Mononuclear cell (primary cell): ENCODE measurements around the gene CACNA1C. TPM values are rescaled to one million over a fixed set of nuclear protein-coding genes. Genes with fewer than 3 reads are reported as not detected.

ENCODE experiments used
- H3K27me3 ChIP-seq: 2 replicates; pipeline ENCODE4 v1.6.0; 2011; ENCODE audit warnings: low read length, control low read depth; ENCODE audit not compliant: insufficient read depth
- H3K4me1 ChIP-seq: 2 replicates; pipeline ENCODE4 v1.5.1; 2011; ENCODE audit warnings: mild to moderate bottlenecking, low read length, control low read depth; ENCODE audit not compliant: insufficient read depth
- H3K4me3 ChIP-seq: 2 replicates; pipeline ENCODE4 v1.5.1; 2011; ENCODE audit warnings: mild to moderate bottlenecking, low read length, moderate library complexity
- H3K9me3 ChIP-seq: 2 replicates; pipeline ENCODE4 v1.5.1; 2011; ENCODE audit warnings: low read depth, mild to moderate bottlenecking, control low read depth, low read length
- total RNA-seq: library from RNA; depleted of rRNA; stranded (reverse); fragments of >200 nt; gene quantifications from one replicate; pipeline ENCODE4 v1.2.3, GENCODE V29; 2012

Gene CACNA1C
- total RNA-seq, 1 donor: 0.10 TPM

DNA sequence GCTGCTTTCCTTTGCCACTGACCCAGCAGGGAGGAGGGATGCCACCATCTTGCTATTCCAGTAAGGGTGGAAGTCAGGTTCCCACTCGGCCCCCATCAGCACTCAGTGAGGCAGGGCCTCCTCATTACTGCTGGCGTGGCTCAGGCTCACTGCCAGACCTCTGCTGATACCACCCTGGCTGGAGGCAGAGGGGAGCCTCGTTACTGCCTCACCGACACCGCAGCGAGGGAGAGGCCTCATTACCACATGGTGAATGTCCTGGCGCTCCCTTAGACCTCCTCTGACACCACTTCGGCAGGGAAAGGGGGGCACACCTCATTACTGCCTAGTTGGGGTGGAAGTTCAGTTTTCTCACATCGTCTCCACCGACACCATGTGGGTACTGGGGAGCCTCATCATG, 354.1 kb downstream of the CACNA1C start:
- Histone ChIP-seq H3K27me3 (no peaks in the 10 kb centered on the region), H3K4me1 (no peaks in the 10 kb centered on the region), H3K4me3 (no peak overlapping the region), H3K9me3 (no peaks in the 10 kb centered on the region)

DNA sequence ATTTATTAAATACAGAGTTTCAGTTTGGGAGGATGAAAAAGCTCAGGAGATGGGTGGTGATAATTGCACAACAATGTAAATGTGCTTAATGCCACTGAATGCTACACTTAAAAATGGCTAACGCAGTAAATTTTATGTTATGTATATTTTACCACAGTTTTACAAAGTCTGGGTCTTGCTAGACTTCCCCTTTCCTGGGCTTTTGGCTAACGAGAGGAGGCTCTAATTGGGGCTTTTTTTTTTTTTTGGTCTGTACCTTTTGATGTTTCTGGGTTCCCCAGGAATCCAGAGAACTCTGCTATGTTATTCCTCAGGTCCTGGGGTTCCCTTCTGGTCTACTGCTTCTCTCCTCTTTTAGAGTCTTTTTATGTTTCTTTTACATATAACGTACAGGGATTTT, 355.5 kb downstream of the CACNA1C start:
- no peak overlapping the region for H3K4me3 ChIP-seq
- H3K4me1 ChIP-seq: no peaks in the 10 kb centered on the region
- no peaks in the 10 kb centered on the region for H3K9me3 ChIP-seq
- H3K27me3 ChIP-seq: no peaks in the 10 kb centered on the region

DNA sequence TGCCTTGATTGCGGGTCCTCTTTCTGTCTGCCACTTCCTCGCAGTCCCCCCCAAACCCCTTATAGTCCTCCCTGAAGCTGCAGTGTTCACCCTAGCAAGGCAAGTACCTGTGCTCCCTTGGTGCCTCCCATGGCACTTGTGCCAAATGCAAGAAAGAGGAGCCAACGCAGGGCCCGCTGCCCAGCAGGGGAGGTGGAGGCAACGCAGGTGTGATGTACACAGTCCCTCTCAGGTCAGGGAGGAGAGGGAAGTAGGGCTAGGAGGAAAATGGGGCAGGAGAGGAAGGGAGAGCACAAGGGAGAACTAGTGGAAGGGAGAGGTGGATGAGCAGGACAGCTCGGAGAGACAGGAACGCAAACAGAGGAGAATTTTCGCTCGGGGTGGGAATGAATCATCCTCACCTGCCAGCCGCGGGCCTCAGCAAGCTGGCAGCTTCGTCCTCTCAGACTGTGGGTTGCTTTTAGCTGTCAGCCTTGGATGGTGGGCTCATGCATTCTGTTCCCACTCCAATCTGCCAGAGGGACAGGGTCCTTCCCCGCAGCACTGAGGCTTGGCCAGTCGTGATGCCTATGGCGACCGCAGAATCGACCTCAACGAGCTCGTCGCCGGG, 357.0 kb downstream of the CACNA1C start:
- Histone ChIP-seq H3K4me1 (no peaks in the 10 kb centered on the region), H3K9me3 (no peaks in the 10 kb centered on the region), H3K4me3 (no peak overlapping the region), H3K27me3 (no peaks in the 10 kb centered on the region)

DNA sequence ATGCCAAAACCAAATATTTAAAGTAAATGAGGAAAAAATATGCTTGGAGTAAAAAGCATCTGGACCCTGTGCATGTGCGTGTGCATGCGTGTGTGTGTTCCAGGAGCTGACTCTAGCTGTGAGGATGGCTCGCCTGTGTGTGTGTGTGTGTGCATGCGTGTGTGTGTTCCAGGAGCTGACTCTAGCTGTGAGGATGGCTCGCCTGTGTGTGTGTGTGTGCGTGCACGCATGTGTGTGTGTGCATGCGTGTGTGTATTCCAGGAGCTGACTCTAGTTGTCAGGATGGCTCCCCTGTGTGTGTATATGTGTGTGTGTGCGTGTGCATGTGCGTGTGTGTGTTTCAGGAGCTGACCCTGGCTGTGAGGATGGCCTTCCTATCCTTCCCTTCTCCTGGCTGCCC, 357.7 kb downstream of the CACNA1C start:
- Histone ChIP-seq H3K4me3 (no peak overlapping the region), H3K4me1 (no peaks in the 10 kb centered on the region), H3K9me3 (no peaks in the 10 kb centered on the region), H3K27me3 (no peaks in the 10 kb centered on the region)

DNA sequence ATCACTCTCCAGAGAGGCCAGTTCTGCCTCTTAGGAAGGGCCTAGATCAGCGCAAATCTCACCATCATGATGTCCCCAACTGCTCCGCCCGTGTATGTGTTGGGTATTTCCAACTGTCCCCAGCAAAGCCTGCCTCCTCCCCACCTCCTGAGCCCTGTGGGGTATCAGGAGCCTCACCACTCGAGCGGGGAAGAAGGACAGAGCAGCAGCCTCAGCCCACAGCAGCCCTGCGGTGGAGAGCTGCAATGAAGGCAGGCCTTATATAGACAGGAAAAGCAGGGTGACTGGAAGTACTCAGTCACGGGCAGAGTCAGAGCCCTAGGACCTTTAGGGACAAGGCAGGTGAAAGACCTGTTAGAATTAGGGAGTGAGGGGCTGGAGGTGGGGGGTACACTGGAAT, 358.2 kb downstream of the CACNA1C start:
- H3K27me3 ChIP-seq: no peaks in the 10 kb centered on the region
- H3K9me3 ChIP-seq: no peaks in the 10 kb centered on the region
- H3K4me1 ChIP-seq: no peaks in the 10 kb centered on the region
- H3K4me3 ChIP-seq: no peak overlapping the region

- H3K9me3 ChIP-seq: no peaks in the 10 kb centered on the region
- H3K27me3 ChIP-seq: no peaks in the 10 kb centered on the region
- no peaks in the 10 kb centered on the region for H3K4me1 ChIP-seq
- no peak overlapping the region for H3K4me3 ChIP-seq
Observed at GRCh38 chr12:2411616-2412304, 359.0 kb downstream of the CACNA1C start.

- no peaks in the 10 kb centered on the region for H3K4me1 ChIP-seq
- no peaks in the 10 kb centered on the region for H3K9me3 ChIP-seq
- H3K27me3 ChIP-seq: no peaks in the 10 kb centered on the region
- H3K4me3 ChIP-seq: no peak overlapping the region
Observed at GRCh38 chr12:2412305-2412643, 359.5 kb downstream of the CACNA1C start.

DNA sequence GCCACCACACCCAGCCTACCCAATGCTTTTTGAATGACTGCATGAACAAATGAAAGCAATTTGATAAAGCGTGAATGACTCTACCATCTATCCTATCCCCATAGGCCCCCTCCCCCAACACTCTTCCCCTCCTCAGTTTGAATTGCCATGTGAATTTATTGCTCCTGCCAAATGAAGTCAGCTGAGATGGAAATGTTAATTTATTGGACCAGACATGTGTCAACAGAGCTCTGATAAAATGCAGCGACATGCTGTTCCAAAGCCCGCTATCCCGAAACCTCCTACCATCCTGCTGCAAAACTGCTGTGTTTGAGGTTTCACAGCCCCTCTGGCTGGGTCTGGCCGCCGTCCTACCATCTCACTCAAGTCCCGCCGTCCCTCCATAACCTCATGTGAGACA, 360.5 kb downstream of the CACNA1C start:
- Histone ChIP-seq H3K27me3 (no peaks in the 10 kb centered on the region), H3K4me1 (no peaks in the 10 kb centered on the region), H3K9me3 (no peaks in the 10 kb centered on the region), H3K4me3 (no peak overlapping the region)

- H3K9me3 ChIP-seq: no peaks in the 10 kb centered on the region
- H3K4me1 ChIP-seq: no peaks in the 10 kb centered on the region
- H3K27me3 ChIP-seq: no peaks in the 10 kb centered on the region
- no peak overlapping the region for H3K4me3 ChIP-seq
Observed at GRCh38 chr12:2413999-2414792, 361.4 kb downstream of the CACNA1C start.

- no peaks in the 10 kb centered on the region for H3K4me1 ChIP-seq
- no peaks in the 10 kb centered on the region for H3K9me3 ChIP-seq
- H3K4me3 ChIP-seq: no peak overlapping the region
- no peaks in the 10 kb centered on the region for H3K27me3 ChIP-seq
Observed at GRCh38 chr12:2414810-2415567, 362.2 kb downstream of the CACNA1C start.

- no peaks in the 10 kb centered on the region for H3K4me1 ChIP-seq
- no peak overlapping the region for H3K4me3 ChIP-seq
- H3K9me3 ChIP-seq: no peaks in the 10 kb centered on the region
- no peaks in the 10 kb centered on the region for H3K27me3 ChIP-seq
Observed at GRCh38 chr12:2415568-2415944, 362.8 kb downstream of the CACNA1C start.

- H3K4me1 ChIP-seq: no peaks in the 10 kb centered on the region
- no peaks in the 10 kb centered on the region for H3K9me3 ChIP-seq
- no peaks in the 10 kb centered on the region for H3K27me3 ChIP-seq
- H3K4me3 ChIP-seq: no peak overlapping the region
Observed at GRCh38 chr12:2416158-2416557, 363.4 kb downstream of the CACNA1C start.

DNA sequence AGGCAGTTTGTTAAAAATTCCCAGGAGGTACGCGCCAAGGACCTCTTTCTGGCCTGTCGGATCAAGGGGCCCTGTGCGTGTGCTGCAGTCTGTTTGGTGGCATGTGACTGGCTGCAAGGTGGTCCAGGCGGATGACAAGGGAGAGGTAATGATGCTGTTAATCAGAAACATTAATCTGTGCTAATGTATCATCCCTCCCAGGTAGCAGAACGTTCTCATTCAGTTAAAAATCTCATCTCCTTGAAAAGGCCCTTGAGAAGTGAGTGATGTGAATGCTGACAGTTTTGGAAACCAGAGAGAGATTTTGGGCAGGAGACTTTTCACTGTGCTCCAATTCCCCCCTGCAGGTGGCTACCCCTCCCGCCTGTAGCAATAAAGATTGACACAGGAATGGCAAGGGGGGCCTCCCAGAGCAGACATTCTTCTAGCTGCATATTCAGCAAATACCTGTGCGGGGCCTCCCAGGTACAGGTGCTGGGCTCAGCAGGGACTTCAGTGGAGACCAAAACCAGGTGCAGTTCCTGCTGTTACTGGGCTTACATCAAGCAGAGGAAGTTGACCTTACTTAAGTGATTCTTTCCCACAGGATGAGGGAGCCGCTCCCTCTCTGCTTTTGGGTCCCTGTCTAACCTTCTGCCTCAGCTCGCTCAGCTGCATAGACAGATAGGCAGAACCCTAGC, 364.8 kb downstream of the CACNA1C start:
- no peaks in the 10 kb centered on the region for H3K9me3 ChIP-seq
- no peaks in the 10 kb centered on the region for H3K27me3 ChIP-seq
- H3K4me1 ChIP-seq: no peaks in the 10 kb centered on the region
- H3K4me3 ChIP-seq: no peak overlapping the region

DNA sequence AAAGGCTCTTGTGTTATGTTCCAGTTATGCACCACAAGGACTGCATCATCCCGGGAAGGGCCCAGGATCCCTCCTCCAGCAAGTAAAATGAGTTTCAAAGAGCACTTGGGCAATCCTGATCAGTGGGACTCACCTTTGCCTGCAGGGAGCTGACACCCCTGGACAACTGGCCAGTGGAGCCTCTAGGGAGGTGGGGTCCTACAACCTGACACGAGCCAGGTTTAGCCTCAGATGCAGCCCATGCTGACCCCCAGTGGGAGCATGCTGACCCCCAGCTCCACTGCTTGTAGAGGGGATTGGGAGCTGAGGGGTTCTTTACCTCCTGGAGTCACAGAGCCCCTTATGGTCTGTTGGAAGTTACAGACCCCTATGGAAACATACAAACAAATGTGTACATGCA, 365.8 kb downstream of the CACNA1C start:
- Histone ChIP-seq H3K9me3 (no peaks in the 10 kb centered on the region), H3K27me3 (no peaks in the 10 kb centered on the region)

GRCh38 chr12:2422591-2422990, 369.8 kb downstream of the CACNA1C start:
- Histone ChIP-seq H3K27me3 (no peaks in the 10 kb centered on the region), H3K4me1 (no peaks in the 10 kb centered on the region), H3K9me3 (no peaks in the 10 kb centered on the region), H3K4me3 (no peak overlapping the region)

More for the DNA sequence above, 365.8 kb downstream of the CACNA1C start:
- H3K4me1 ChIP-seq: no peaks in the 10 kb centered on the region
- H3K4me3 ChIP-seq: no peak overlapping the region
